ENCODE data around the gene TMEM54. TPM values are rescaled to one million over a fixed set of nuclear protein-coding genes. Genes with fewer than 3 reads are reported as not detected.

TMEM54 gene
- total and polyA plus RNA-seq, 2 of the 13 experiments (the other 11 are each of a cell fraction or from before 2014, with no cell fraction given): 2.5 to 2.9 TPM

GRCh38 chr1:32948905-32949304 is 47.7 kb upstream of the TMEM54 start:
- POLR2A ChIA-PET: interaction anchor here (1.1 to 3.3 kb wide), 3 partner anchors 13 to 16 kb away, joined by 4 to 20 read pairs (median 6); partner anchors contain the start of gene RNF19B

More at GRCh38 chr1:32948905-32949304, 47.7 kb upstream of the TMEM54 start:
- peaks cover 53% of the 10 kb centered on the region for H3K4me1 ChIP-seq (ENCODE audit: insufficient read depth, low read length)
- CTCF ChIA-PET (ENCODE audit: low intra/inter-chr PET ratio, low total read pairs): no interaction called here
- FAIRE-seq (peak; percentile 54), ATAC-seq (peak; percentile 69), DNase-seq (ENCODE audit: low spot score) (peak; percentile 50)
- H3K27me3 ChIP-seq (ENCODE audit: control insufficient read depth in 1 of 2, insufficient read depth in 2 of 2, low read length in 2 of 2): no peaks in the 10 kb centered on the region
- H3K9ac ChIP-seq (ENCODE audit: insufficient read depth, low read depth, low read length): no peak overlapping the region
- H3K36me3 ChIP-seq (replicated peaks in 1 of 2; ENCODE audit: control insufficient read depth in 1 of 2, insufficient read depth in 2 of 2, low read length in 2 of 2): peaks cover 8 to 40% of the 10 kb centered on the region in 2 experiments
- peaks cover 22% of the 10 kb centered on the region for H3K79me2 ChIP-seq (ENCODE audit: insufficient read depth, low read length)
- no peaks in the 10 kb centered on the region for H3K9me3 ChIP-seq (ENCODE audit: low read length)
- BruUV-seq (replicated peaks): no TSS peak
- H3K27ac ChIP-seq (ENCODE audit: extremely low read length, insufficient read depth, low read length): no peak overlapping the region
- intact Hi-C loops (cut with micrococcal nuclease; ENCODE audit: unreplicated experiment): no loop called here
- H4K20me1 ChIP-seq (ENCODE audit: insufficient read depth, low read length): no peaks in the 10 kb centered on the region
- H3K4me3 ChIP-seq (replicated peaks in 1 of 3; ENCODE audit: insufficient read depth in 1 of 3, low read depth in 2 of 3, low read length in 3 of 3): no peak overlapping the region
- peak overlapping the region; percentile 14 for H3K4me2 ChIP-seq (ENCODE audit: low read depth, low read length)
- 0% methylated on average over 1 of the region's 1 CpG for WGBS (ENCODE audit: low lambda C conversion rate)
- no peak for TF ChIP-seq ETV6 (CRISPR knock-in tag; conservative IDR thresholded peaks at IDR 0.05)
- peak; percentile 45; the same call in 1 of the 2 replicates for TF ChIP-seq SAP130 (CRISPR knock-in tag; IDR thresholded peaks at IDR 0.05; ENCODE audit: low read depth)
- TF ChIP-seq MAFK (conservative IDR thresholded peaks at IDR 0.05 in 1 of 2, IDR thresholded peaks at IDR 0.05 in 1 of 2; ENCODE audit: low read length in 2 of 2): peak in 1 of 2 experiments; percentile 32; a peak in 2 of 4 replicates
- 0 out of 2 replicates have a peak, but pooled peaks have one; percentile 25 for TF ChIP-seq MAFF (IDR thresholded peaks at IDR 0.05; ENCODE audit: low read depth, low read length)
- TF ChIP-seq HNRNPUL1 (IDR thresholded peaks at IDR 0.05; ENCODE audit: low read depth, low read length): peak; percentile 96
- TF ChIP-seq HNF1A (IDR thresholded peaks at IDR 0.05; ENCODE audit: low read depth): peak; percentile 87
- peak; percentile 70; the same call in 1 of the 2 replicates for TF ChIP-seq HNF1A (CRISPR knock-in tag; IDR thresholded peaks at IDR 0.05; ENCODE audit: borderline replicate concordance)
- no peak for TF ChIP-seq ZBTB38 (CRISPR knock-in tag; IDR thresholded peaks at IDR 0.05)
- no peak for TF ChIP-seq HDAC1 (CRISPR knock-in tag; IDR thresholded peaks at IDR 0.05)
- in situ Hi-C loops (cut with HindIII; ENCODE audit: extremely low pct_ligation_motif_present, low pct_unique_long_range_greater_than_20kb): no loop called here
- no peak overlapping the region for H2AFZ ChIP-seq (ENCODE audit: low read length)
